Naive thymus-derived CD4-positive, alpha-beta T cell (primary cell): ENCODE measurements around the gene CCDC144A. TPM values are rescaled to one million over a fixed set of nuclear protein-coding genes. Genes with fewer than 3 reads are reported as not detected.
"Not testable (repeated sequence)": the region's sequence is repeated elsewhere in the genome, so short reads cannot be mapped to it uniquely, and the experiment has no call there.

Experiments
- ATAC-seq: fragments of 150-1000 bp; cut with Tn5 transposase; 2 replicates; pipeline ENCODE4 v1.10.0; 2021; ENCODE audit warnings: mild to moderate bottlenecking, moderate library complexity
- CTCF ChIA-PET: fragments of 350-600 bp; sonication (Branson Sonifier 250); formaldehyde crosslinking; loops from one replicate; lab custom pipeline; 2021; ENCODE audit warnings: antibody characterized with exemption; lab: Charles Lee
- POLR2A ChIA-PET: fragments of 350-600 bp; sonication (Branson Sonifier 250); formaldehyde crosslinking; loops from one replicate; lab custom pipeline; 2021; ENCODE audit warnings: antibody characterized with exemption, inconsistent platforms; lab: Charles Lee
- DNase-seq, 9 donors: peaks; one replicate each; pipeline versions ENCODE4 v3.0.0 to v3.0.0-alpha.2; 2020 to 2022; ENCODE audit warnings: mixed read lengths in 1 of 9
- H3K27ac ChIP-seq: one replicate; pipeline ENCODE4 v1.7.0; 2013; ENCODE audit warnings: mild to moderate bottlenecking, low read depth, low read length, moderate library complexity
- H3K27me3 ChIP-seq, 2 donors: one replicate each; pipeline ENCODE4 v1.7.0; 2013; ENCODE audit warnings: low read length in 2 of 2, mild to moderate bottlenecking in 2 of 2, moderate library complexity in 2 of 2; ENCODE audit not compliant: control insufficient read depth in 2 of 2, insufficient read depth in 2 of 2
- H3K36me3 ChIP-seq, 3 experiments: 1 replicate in 2 of 3; 2 replicates in 1 of 3; pipeline ENCODE4 v1.7.0; 2013; ENCODE audit warnings: low read length in 3 of 3, mild to moderate bottlenecking in 3 of 3, moderate library complexity in 1 of 3; ENCODE audit not compliant: insufficient read depth in 3 of 3, control insufficient read depth in 2 of 3
- H3K4me1 ChIP-seq, 2 donors: one replicate each; pipeline ENCODE4 v1.7.0; 2013; ENCODE audit warnings: low read length in 2 of 2, mild to moderate bottlenecking in 2 of 2, moderate library complexity in 1 of 2; ENCODE audit not compliant: control insufficient read depth in 2 of 2, insufficient read depth in 2 of 2
- H3K4me3 ChIP-seq: 2 replicates; pipeline ENCODE4 v1.7.0; 2013; ENCODE audit warnings: mild to moderate bottlenecking, low read length
- H3K9me3 ChIP-seq, 3 experiments: 1 replicate in 2 of 3; 2 replicates in 1 of 3; pipeline ENCODE4 v1.7.0; 2013; ENCODE audit warnings: low read length in 3 of 3; ENCODE audit not compliant: control insufficient read depth in 2 of 3
- H3K27ac Mint-ChIP-seq, 9 donors: one replicate each; pipeline ENCODE4 v1.8.0; 2020 to 2022; ENCODE audit warnings: mixed read lengths in 9 of 9, mild to moderate bottlenecking in 8 of 9, moderate library complexity in 5 of 9, inconsistent platforms in 2 of 9
- H3K27me3 Mint-ChIP-seq, 5 donors: one replicate each; pipeline ENCODE4 v1.8.0; 2021 to 2022; ENCODE audit warnings: mixed read lengths in 5 of 5, mild to moderate bottlenecking in 1 of 5
- H3K36me3 Mint-ChIP-seq, 5 donors: one replicate each; pipeline ENCODE4 v1.8.0; 2020 to 2022; ENCODE audit warnings: mixed read lengths in 5 of 5, mild to moderate bottlenecking in 3 of 5, inconsistent platforms in 1 of 5
- H3K4me1 Mint-ChIP-seq, 7 donors: one replicate each; pipeline ENCODE4 v1.8.0; 2020 to 2022; ENCODE audit warnings: mixed read lengths in 7 of 7, mild to moderate bottlenecking in 3 of 7, inconsistent platforms in 1 of 7
- H3K4me3 Mint-ChIP-seq, 10 donors: one replicate each; pipeline ENCODE4 v1.8.0; 2020 to 2022; ENCODE audit warnings: mild to moderate bottlenecking in 10 of 10, mixed read lengths in 10 of 10, moderate library complexity in 6 of 10, inconsistent platforms in 2 of 10
- H3K9me3 Mint-ChIP-seq, 11 donors: one replicate each; pipeline ENCODE4 v1.8.0; 2020 to 2022; ENCODE audit warnings: mixed read lengths in 11 of 11, mild to moderate bottlenecking in 4 of 11, inconsistent platforms in 1 of 11, moderate library complexity in 1 of 11
- intact Hi-C, 2 donors: fragments of 100-400 bp; cut with micrococcal nuclease; formaldehyde crosslinking; loops; one replicate each; pipeline ENCODE4 v1.15.1; 2023
- polyA plus RNA-seq, 2 donors: library from polyadenylated mRNA; unstranded; fragments of 300-500 nt; fragmentation: Illumina TruSeq; gene quantifications; one replicate each; pipeline ENCODE4 v1.2.3, GENCODE V29; 2021
- total RNA-seq, 6 experiments: library from RNA in 5 of 6; stranded (reverse) in 5 of 6; gene quantifications; 1 replicate in 5 of 6; 2 replicates in 1 of 6; pipeline ENCODE4 v1.2.3 and lab custom pipeline; 2021 to 2026

CCDC144A gene
- total and polyA plus RNA-seq, 7 experiments from 2014 or later = 0.54 to 16.1 (median 11.8) TPM

DNA sequence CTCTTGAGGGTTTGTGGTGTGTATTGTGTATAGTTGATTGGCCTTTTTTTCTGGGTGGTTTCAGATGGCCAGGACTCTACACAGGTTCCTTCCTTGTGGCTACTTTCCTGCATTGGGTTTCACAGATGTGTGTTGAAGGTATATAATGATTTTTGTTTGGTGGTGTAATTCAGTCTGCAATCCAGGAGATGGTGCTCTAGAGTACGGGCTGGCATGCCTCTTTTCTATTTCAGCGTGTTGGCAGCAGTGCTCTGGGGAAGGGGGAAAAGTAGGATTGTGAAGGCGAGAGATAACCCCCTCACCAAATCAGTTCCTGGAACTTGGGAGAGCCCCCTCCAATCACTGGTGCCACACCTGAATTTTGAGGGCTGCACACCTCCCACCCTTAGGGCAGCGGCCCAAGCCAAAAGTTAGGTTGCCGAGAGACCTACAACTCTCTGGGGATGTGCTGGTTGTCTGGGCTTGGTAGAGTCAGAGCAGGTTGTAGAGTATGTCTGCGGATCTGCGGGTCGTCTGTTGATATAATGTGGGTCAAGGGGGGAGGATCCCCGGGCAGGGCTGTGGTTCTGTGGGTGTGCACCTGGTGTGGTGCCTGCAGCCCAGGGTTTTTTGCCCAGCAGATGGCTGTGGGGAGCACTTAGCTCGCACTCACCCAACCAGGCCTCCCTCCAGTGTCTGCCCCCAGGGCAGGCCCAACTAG lies 61.3 kb downstream of the CCDC144A start:
- H3K27ac Mint-ChIP-seq = peak overlapping the region in 1 of 9 donors; percentile 1
- H3K27me3 Mint-ChIP-seq = peaks cover 20 to 32% (median 29%) of the 10 kb centered on the region in 5 donors

DNA sequence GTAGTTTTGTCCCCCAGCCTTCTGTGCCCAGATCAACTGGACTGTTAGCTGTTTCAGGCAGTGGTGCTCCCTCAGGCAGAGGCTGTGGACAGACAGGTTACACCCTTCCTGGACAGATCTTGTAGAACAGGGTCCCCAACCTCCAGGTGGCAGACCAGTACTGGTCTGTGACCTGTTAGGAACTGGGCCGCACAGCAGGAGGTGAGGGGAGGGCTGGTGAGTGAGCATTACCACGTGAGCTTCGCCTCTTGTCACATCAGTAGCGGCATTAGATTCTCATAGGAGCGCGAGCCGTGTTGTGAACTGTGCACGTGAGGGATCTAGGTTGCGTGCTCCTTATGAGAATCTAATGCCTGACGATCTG lies 61.9 kb downstream of the CCDC144A start:
- intact Hi-C loops, H3K4me3 ChIP-seq, DNase-seq, H3K27me3 ChIP-seq, POLR2A ChIA-PET, CTCF ChIA-PET, H3K36me3 ChIP-seq, H3K9me3 ChIP-seq, H3K4me3 Mint-ChIP-seq, H3K4me1 Mint-ChIP-seq, H3K9me3 Mint-ChIP-seq, H3K4me1 ChIP-seq, ATAC-seq, H3K36me3 Mint-ChIP-seq, H3K27ac Mint-ChIP-seq, H3K27ac ChIP-seq: not testable (repeated sequence)
- H3K27me3 Mint-ChIP-seq = peaks cover 19 to 28% (median 25%) of the 10 kb centered on the region in 5 donors

More for the DNA sequence above, 61.3 kb downstream of the CCDC144A start:
- H3K9me3 ChIP-seq, H3K4me1 ChIP-seq, H3K4me3 ChIP-seq, H3K27me3 ChIP-seq, H3K9me3 Mint-ChIP-seq, H3K4me1 Mint-ChIP-seq, H3K36me3 Mint-ChIP-seq, H3K27ac ChIP-seq, POLR2A ChIA-PET, CTCF ChIA-PET, H3K36me3 ChIP-seq, intact Hi-C loops: not testable (repeated sequence)
- ATAC-seq = peak; percentile 73
- peak overlapping the region in 5 of 10 donors; percentile 2 to 62 (median 25) for H3K4me3 Mint-ChIP-seq
- peak in 5 of 9 donors; percentile 17 to 40 (median 36) for DNase-seq

DNA sequence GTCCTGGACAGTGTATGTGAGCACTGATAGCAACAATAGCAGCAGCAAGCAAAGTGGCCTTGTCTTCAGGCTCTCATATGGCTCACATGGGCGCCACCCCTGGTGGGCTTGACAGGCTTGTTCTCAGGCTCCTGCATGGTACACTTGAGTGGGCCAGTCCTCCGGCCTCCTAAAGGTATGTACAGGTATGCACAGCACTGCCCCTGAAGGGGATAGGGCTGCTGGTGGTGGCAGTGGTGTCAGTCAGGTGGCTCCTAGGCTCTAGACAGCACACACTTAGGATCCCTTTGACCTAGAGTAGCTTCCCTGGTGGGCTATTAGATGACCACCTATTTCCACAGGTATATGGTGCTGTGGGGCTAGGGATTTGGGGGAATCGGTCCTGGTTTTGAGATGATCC lies 67.5 kb downstream of the CCDC144A start:
- H3K27ac ChIP-seq, CTCF ChIA-PET, H3K36me3 Mint-ChIP-seq, H3K4me1 ChIP-seq, H3K9me3 ChIP-seq, H3K4me1 Mint-ChIP-seq, ATAC-seq, H3K4me3 ChIP-seq, H3K27ac Mint-ChIP-seq, H3K9me3 Mint-ChIP-seq, intact Hi-C loops, H3K27me3 ChIP-seq, H3K4me3 Mint-ChIP-seq, POLR2A ChIA-PET, DNase-seq, H3K36me3 ChIP-seq, H3K27me3 Mint-ChIP-seq: not testable (repeated sequence)

GRCh38 chr17:16758177-16758576 lies 68.1 kb downstream of the CCDC144A start:
- H3K4me1 Mint-ChIP-seq, H3K4me3 Mint-ChIP-seq, H3K36me3 Mint-ChIP-seq, intact Hi-C loops, H3K4me1 ChIP-seq, H3K9me3 Mint-ChIP-seq, H3K9me3 ChIP-seq, H3K27ac ChIP-seq, H3K27ac Mint-ChIP-seq, DNase-seq, POLR2A ChIA-PET, CTCF ChIA-PET, H3K4me3 ChIP-seq, H3K27me3 ChIP-seq, H3K27me3 Mint-ChIP-seq, H3K36me3 ChIP-seq, ATAC-seq: not testable (repeated sequence)

DNA sequence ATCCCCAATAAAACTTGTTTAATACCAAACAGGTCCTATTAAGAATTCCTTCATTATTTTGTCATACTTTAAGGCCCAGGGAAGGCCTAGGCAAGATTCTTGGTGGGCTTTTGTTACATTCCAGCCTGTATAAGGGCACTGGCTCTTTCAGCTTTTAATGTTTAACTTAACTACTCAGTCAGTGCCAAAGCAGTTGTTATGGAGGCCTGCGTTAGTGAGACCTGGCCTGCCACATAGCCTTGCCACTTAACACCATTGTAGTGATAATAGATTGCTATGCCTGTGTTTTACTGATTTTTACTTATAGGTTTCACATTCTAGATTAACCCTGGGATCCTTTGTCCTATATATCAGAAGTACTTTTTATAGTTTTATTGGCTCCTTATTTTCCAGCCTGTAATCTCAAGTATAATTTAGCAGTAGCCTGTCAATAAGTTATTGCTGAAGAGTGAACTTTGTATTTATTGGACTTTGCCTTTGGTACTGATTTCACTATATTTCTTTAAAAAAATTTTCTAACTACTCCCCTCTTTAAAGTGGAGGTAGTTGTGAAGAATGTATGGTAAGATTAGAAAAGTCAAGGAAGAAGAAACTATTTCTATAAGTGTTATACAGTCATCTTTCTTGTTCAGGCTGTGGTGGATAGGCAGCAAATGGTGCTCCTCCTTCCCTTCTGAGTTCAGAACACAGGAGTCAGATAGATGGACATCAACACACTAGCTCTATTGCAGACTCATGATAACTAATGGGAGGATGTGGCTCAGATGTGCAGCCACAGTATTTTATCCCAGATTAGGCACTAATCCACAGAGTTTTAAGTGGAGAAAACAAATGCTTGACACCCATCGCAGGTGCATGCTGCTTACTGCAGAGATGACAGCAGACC lies 78.5 kb downstream of the CCDC144A start:
- POLR2A ChIA-PET, DNase-seq, ATAC-seq, H3K27me3 Mint-ChIP-seq, H3K4me1 Mint-ChIP-seq, CTCF ChIA-PET, H3K9me3 ChIP-seq, H3K4me3 ChIP-seq, H3K9me3 Mint-ChIP-seq, H3K36me3 ChIP-seq, H3K4me3 Mint-ChIP-seq, H3K36me3 Mint-ChIP-seq, H3K27ac Mint-ChIP-seq, H3K4me1 ChIP-seq, H3K27ac ChIP-seq, intact Hi-C loops, H3K27me3 ChIP-seq: not testable (repeated sequence)

DNA sequence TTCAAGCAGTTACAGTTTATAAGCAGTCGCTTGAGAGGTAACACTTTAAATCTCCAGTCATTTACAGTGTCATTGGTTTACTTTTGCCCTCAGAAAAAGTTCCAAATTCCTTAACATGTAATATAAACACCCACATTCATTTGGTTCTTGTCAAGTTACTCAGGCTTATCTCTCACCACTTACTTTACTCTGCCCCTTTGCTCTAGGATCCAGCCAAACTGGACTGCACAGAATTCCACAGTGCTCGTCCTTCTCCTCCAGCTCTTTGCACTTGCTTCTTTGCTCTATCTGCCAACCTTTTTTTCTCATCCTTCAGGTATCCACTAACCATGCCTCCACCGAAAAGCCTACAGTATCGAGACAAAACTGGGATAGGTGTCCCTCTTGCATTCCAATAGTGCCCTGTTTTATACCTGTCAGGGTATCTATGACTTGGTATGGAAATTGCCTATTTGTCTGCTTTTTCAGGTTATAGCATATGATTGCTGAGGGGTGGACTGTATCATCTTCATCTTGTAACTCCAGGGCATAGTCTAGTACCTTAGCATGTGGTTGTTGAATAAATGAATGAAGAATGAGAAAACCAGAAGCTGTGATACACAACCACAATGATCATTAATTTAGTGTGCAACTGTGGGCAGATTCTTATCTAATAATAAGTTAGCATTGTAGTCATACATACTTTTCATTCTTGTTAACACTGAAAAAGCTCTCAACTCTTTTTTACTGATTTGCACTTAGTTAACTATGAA lies 82.5 kb downstream of the CCDC144A start:
- ATAC-seq, CTCF ChIA-PET, H3K4me3 Mint-ChIP-seq, H3K4me1 Mint-ChIP-seq, H3K27me3 Mint-ChIP-seq, H3K36me3 Mint-ChIP-seq, H3K4me3 ChIP-seq, POLR2A ChIA-PET, H3K9me3 Mint-ChIP-seq, intact Hi-C loops, H3K27ac Mint-ChIP-seq, DNase-seq, H3K9me3 ChIP-seq, H3K4me1 ChIP-seq, H3K36me3 ChIP-seq, H3K27ac ChIP-seq, H3K27me3 ChIP-seq: not testable (repeated sequence)
